Brain microvascular endothelial cell (primary cell): ENCODE measurements around the gene FBXL16.

Experiments
- DNase-seq: peaks from one replicate; pipeline ENCODE4 v3.0.0-alpha.2; 2020
- H3K27ac ChIP-seq: fragments of 250-450 bp; sonication (Bioruptor Pico); 2 replicates; pipeline ENCODE4 v1.5.1; 2020; ENCODE audit warnings: mild to moderate bottlenecking, moderate library complexity
- H3K27me3 ChIP-seq: fragments of 250-450 bp; sonication (Bioruptor Pico); replicated peaks from 2 replicates; pipeline ENCODE4 v1.5.1; 2020; ENCODE audit warnings: mild to moderate bottlenecking
- H3K36me3 ChIP-seq: fragments of 250-450 bp; sonication (Bioruptor Pico); replicated peaks from 2 replicates; pipeline ENCODE4 v1.5.1; 2020; ENCODE audit warnings: mild to moderate bottlenecking
- H3K4me3 ChIP-seq: 2 replicates; pipeline ENCODE4 v1.5.1; 2011; ENCODE audit warnings: low read depth, mild to moderate bottlenecking, control low read depth, low read length, moderate library complexity
- CTCF ChIP-seq: IDR thresholded peaks from 2 replicates; pipeline ENCODE4 v1.5.1; 2011; ENCODE audit warnings: low read depth, mild to moderate bottlenecking, moderate library complexity, low read length, control low read depth, inconsistent platforms; ENCODE audit errors: missing control alignments
- in situ Hi-C: cut with HindIII; loops from 2 replicates; pipeline ENCODE4 v1.10.0; 2017; ENCODE audit warnings: low sequenced_read_pairs, low pct_ligation_motif_present

Gene FBXL16

GRCh38 chr16:643050-643368 lies 62.6 kb downstream of the FBXL16 start:
- H3K36me3 ChIP-seq: no peaks in the 10 kb centered on the region
- H3K27me3 ChIP-seq: no peaks in the 10 kb centered on the region
- TF ChIP-seq CTCF: no peak
- H3K4me3 ChIP-seq: peak overlapping the region; percentile 53
- no peak overlapping the region for H3K27ac ChIP-seq
- in situ Hi-C loops: no loop called here
- no peak for DNase-seq
